ENCODE results near the gene NARS2. TPM values are rescaled to one million over a fixed set of nuclear protein-coding genes. Genes with fewer than 3 reads are reported as not detected.
"Not testable (repeated sequence)": the region's sequence is repeated elsewhere in the genome, so short reads cannot be mapped to it uniquely, and the experiment has no call there.

Gene NARS2
- total RNA-seq, 4 donors from 2014 or later = 17.1 to 23.6 (median 22.5) TPM

DNA sequence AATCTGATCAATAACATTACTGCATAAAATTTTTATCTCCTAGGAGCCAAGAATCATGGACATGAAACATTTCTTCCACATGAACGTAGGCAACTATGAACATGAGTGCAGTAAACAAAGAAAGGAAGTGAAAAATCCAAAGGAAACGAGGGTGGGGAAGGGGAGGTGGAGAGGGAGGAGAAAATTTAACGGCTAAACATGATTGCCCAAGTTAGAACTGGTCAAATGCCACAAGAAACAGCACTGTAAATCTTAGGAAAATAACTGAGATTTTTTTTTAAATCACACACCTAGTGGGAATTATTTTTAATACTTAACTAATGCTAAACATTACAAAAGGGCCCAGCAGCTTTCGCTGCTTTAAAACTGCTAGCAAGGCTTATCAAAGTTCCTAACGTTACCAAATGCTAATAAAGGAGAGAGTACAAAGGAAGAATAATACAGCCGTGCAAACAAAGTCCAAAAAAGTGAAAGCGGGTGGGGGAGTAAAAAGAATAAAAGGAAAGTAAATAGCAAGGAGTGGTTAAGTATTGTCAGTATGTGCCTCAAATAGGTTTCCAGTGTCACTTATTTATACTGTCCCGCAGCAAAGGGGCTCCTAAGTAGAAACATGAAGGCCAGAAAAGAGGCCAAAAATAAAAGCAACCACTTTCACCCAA, 13.7 kb downstream of the NARS2 start:
- Histone ChIP-seq H3K4me3 (replicated peaks in 1 of 3) (no peak overlapping the region), H3K27me3 (no peaks in the 10 kb centered on the region), H3K27ac (peak overlapping the region in 2 of 3 donors; percentile 33 to 57), H3K4me1 (no peaks in the 10 kb centered on the region), H3K9me3 (no peaks in the 10 kb centered on the region), H3K36me3 (no peaks in the 10 kb centered on the region)
- intact Hi-C loops (cut with DNase I) = loop anchor here (10.0 kb wide), 2 partner anchors 146 to 346 kb away; partner anchors contain the start of gene GAB2
- DNase-seq = no peak
- TF ChIP-seq, protein P1, sequence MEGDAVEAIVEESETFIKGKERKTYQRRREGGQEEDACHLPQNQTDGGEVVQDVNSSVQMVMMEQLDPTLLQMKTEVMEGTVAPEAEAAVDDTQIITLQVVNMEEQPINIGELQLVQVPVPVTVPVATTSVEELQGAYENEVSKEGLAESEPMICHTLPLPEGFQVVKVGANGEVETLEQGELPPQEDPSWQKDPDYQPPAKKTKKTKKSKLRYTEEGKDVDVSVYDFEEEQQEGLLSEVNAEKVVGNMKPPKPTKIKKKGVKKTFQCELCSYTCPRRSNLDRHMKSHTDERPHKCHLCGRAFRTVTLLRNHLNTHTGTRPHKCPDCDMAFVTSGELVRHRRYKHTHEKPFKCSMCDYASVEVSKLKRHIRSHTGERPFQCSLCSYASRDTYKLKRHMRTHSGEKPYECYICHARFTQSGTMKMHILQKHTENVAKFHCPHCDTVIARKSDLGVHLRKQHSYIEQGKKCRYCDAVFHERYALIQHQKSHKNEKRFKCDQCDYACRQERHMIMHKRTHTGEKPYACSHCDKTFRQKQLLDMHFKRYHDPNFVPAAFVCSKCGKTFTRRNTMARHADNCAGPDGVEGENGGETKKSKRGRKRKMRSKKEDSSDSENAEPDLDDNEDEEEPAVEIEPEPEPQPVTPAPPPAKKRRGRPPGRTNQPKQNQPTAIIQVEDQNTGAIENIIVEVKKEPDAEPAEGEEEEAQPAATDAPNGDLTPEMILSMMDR (IDR thresholded peaks at IDR 0.05) = no peak
- TF ChIP-seq POLR2A (IDR thresholded peaks at IDR 0.05) = no peak
- WGBS, 2 donors = 51 to 62% methylated on average over 8 of the region's 8 CpGs

DNA sequence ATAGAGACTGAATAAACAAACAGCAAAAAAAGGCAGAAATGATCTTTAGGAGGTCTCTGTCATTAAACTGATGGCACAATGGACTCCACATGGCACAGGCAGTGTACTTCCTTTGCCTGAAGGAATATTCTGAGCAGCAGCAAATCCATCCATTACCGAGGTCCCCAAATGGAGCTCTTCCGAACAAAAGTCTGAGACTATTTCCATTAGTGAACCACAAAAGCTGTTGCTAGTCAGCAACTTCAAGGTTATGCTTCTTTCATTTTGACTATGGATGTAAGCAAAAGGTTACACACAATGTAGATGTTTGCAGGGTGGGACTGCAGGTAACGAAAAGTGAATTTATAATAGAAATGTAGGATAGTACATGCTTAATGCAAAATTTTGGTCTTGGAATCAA, 14.5 kb downstream of the NARS2 start:
- Histone ChIP-seq H3K27me3 (no peaks in the 10 kb centered on the region), H3K27ac (no peak overlapping the region), H3K9me3 (no peaks in the 10 kb centered on the region), H3K4me3 (replicated peaks in 1 of 3) (no peak overlapping the region), H3K4me1 (no peaks in the 10 kb centered on the region), H3K36me3 (no peaks in the 10 kb centered on the region)
- TF ChIP-seq, protein P1 (IDR thresholded peaks at IDR 0.05) = no peak
- TF ChIP-seq POLR2A (IDR thresholded peaks at IDR 0.05) = no peak
- DNase-seq = no peak
- intact Hi-C loops (cut with DNase I) = loop anchor here (10.0 kb wide), 2 partner anchors 145 to 345 kb away; partner anchors contain the start of gene GAB2
- WGBS, 2 donors = 89 to 91% methylated on average over 3 of the region's 3 CpGs

DNA sequence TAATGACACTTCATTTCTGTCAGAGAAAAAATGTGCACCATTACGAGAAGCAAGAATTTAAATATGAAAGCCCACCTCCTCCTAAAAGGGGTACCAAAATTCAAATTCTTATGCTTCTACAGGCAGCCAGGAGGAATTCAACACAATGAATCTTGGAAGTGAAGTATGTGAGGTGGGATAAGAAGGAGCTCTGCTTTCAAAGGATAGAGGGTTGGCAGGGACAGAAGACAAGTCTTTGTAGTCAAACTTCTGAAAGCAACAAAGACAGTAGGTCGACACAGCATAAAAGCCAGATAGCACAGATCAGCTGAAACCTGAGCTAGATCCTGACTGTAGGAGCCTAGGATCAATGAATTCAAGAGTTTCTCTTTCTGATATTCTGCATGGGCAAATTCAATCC, 17.4 kb downstream of the NARS2 start:
- 75 to 77% methylated on average over 2 of the region's 2 CpGs for WGBS, 2 donors
- Histone ChIP-seq H3K36me3 (no peaks in the 10 kb centered on the region), H3K27ac (no peak overlapping the region), H3K27me3 (no peaks in the 10 kb centered on the region), H3K9me3 (no peaks in the 10 kb centered on the region), H3K4me3 (replicated peaks in 1 of 3) (no peak overlapping the region), H3K4me1 (no peaks in the 10 kb centered on the region)
- intact Hi-C loops (cut with DNase I) = no loop called here
- TF ChIP-seq, protein P1 (IDR thresholded peaks at IDR 0.05) = no peak
- DNase-seq = no peak

DNA sequence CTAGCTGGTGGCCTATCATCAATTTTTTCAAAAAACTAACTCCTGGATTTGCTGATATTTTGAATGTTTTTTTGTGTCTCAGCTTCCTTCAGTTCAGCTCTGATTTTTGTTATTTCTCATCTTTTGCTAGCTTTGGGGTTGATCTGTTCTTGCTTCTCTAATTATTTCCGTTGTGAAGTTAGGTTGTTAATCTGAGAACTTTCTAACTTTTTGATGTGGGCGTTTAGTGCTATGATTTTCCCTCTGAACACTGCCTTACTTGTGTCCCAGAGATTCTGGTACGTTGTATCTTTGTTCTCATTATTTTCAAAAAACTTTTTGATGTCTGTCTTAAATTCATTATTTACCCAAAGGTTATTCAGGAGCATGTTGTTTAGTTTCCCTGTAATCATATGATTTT, 19.1 kb downstream of the NARS2 start:
- Histone ChIP-seq H3K9me3 (no peaks in the 10 kb centered on the region), H3K4me3 (replicated peaks in 1 of 3) (no peak overlapping the region), H3K27ac (no peak overlapping the region), H3K4me1 (no peaks in the 10 kb centered on the region), H3K27me3 (no peaks in the 10 kb centered on the region), H3K36me3 (no peaks in the 10 kb centered on the region)
- WGBS, 2 donors = 90 to 96% methylated on average over 3 of the region's 3 CpGs
- TF ChIP-seq POLR2A (IDR thresholded peaks at IDR 0.05) = no peak
- TF ChIP-seq, protein P1 (IDR thresholded peaks at IDR 0.05) = no peak
- no peak for DNase-seq
- intact Hi-C loops (cut with DNase I) = no loop called here

- no peak for TF ChIP-seq POLR2A (IDR thresholded peaks at IDR 0.05)
- TF ChIP-seq, protein P1 (IDR thresholded peaks at IDR 0.05) = no peak
- no peaks in the 10 kb centered on the region for H3K9me3 ChIP-seq
- no peak overlapping the region for H3K27ac ChIP-seq
- DNase-seq = no peak
- intact Hi-C loops (cut with DNase I) = no loop called here
- WGBS, 2 donors = 87 to 94% methylated on average over 2 of the region's 2 CpGs
- no peaks in the 10 kb centered on the region for H3K36me3 ChIP-seq
- no peak overlapping the region for H3K4me3 ChIP-seq (replicated peaks in 1 of 3)
- no peaks in the 10 kb centered on the region for H3K27me3 ChIP-seq
- H3K4me1 ChIP-seq = no peaks in the 10 kb centered on the region
These were observed 21.8 kb downstream of the NARS2 start for GRCh38 chr11:78552881-78553280.

DNA sequence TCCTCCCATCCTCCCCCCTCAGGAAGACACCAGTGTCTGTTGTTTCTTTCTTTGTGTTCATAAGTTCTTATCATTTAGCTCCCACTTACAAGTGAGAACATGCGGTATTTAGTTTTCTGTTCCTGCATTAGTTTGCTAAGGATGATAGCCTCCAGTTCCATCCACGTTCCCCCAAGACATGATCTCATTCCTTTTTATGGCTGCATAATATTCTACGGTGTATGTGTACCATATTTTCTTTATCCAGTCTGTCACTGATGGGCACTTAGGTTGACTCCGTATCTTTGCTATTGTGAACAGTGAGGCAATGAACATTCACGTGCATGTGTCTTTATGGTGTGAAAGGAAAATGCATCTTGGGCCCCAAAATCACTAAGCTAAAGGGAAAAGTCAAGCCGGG, 22.5 kb downstream of the NARS2 start:
- intact Hi-C loops (cut with DNase I); DNase-seq: not testable (repeated sequence)

More for the DNA sequence above, 22.5 kb downstream of the NARS2 start:
- WGBS, 2 donors = 96 to 98% methylated on average over 6 of the region's 6 CpGs
- not testable (repeated sequence) for H3K27ac ChIP-seq; H3K27me3 ChIP-seq; H3K9me3 ChIP-seq; H3K4me3 ChIP-seq (replicated peaks in 1 of 3); H3K36me3 ChIP-seq; H3K4me1 ChIP-seq

Data from thyroid gland (tissue), 4 donors.